ENCODE results near the gene ICAM5. TPM values are rescaled to one million over a fixed set of nuclear protein-coding genes. Genes with fewer than 3 reads are reported as not detected.

ICAM5 gene
- total RNA-seq, 2 donors from 2014 or later: 0.18 to 0.37 TPM

- H3K27me3 ChIP-seq (ENCODE audit: control insufficient read depth, insufficient read depth, low read length, poor library complexity, severe bottlenecking): peaks cover 42% of the 10 kb centered on the region
- H3K27ac ChIP-seq (ENCODE audit: low read depth, low read length): no peak overlapping the region
- no peak overlapping the region for H3K9ac ChIP-seq (ENCODE audit: extremely low read depth, low read length, poor library complexity, severe bottlenecking)
- H3K4me3 Mint-ChIP-seq: no peak overlapping the region
- WGBS, 2 experiments (ENCODE audit: insufficient coverage in 1 of 2, insufficient read length in 1 of 2): 91 to 93% methylated on average over 24 to 34 of the region's 34 CpGs
- TF ChIP-seq CTCF (conservative IDR thresholded peaks at IDR 0.05): no peak
- H3K4me3 ChIP-seq (ENCODE audit: low read length): no peak overlapping the region
- H3K36me3 ChIP-seq (ENCODE audit: control insufficient read depth, insufficient read depth, low read length): no peaks in the 10 kb centered on the region
- no peaks in the 10 kb centered on the region for H3K4me1 Mint-ChIP-seq
- no peak overlapping the region for H3K27ac Mint-ChIP-seq
- no peaks in the 10 kb centered on the region for H3K4me1 ChIP-seq (ENCODE audit: control insufficient read depth, insufficient read depth, low read length)
- H3K27me3 Mint-ChIP-seq (ENCODE audit: insufficient read depth): peaks cover 46% of the 10 kb centered on the region
- H3K9me3 Mint-ChIP-seq: peaks cover 2% of the 10 kb centered on the region
- no peak for DNase-seq
- H3K36me3 Mint-ChIP-seq (ENCODE audit: low read depth): no peaks in the 10 kb centered on the region
- H3K9me3 ChIP-seq (ENCODE audit: control insufficient read depth, low read length): no peaks in the 10 kb centered on the region
These were observed 5.4 kb upstream of the ICAM5 start for GRCh38 chr19:10284065-10284959.

- H3K27ac ChIP-seq (ENCODE audit: low read depth, low read length): no peak overlapping the region
- no peak overlapping the region for H3K9ac ChIP-seq (ENCODE audit: extremely low read depth, low read length, poor library complexity, severe bottlenecking)
- no peaks in the 10 kb centered on the region for H3K9me3 ChIP-seq (ENCODE audit: control insufficient read depth, low read length)
- Mint-ChIP-seq H3K27me3 (ENCODE audit: insufficient read depth) (peaks cover 50% of the 10 kb centered on the region), H3K9me3 (peaks cover 2% of the 10 kb centered on the region), H3K36me3 (ENCODE audit: low read depth) (no peaks in the 10 kb centered on the region), H3K4me3 (no peak overlapping the region), H3K27ac (no peak overlapping the region), H3K4me1 (no peaks in the 10 kb centered on the region)
- no peak overlapping the region for H3K4me3 ChIP-seq (ENCODE audit: low read length)
- H3K27me3 ChIP-seq (ENCODE audit: control insufficient read depth, insufficient read depth, low read length, poor library complexity, severe bottlenecking): peaks cover 48% of the 10 kb centered on the region
- 94 to 97% methylated on average over 13 of the region's 13 CpGs for WGBS, 2 experiments (ENCODE audit: insufficient coverage in 1 of 2, insufficient read length in 1 of 2)
- TF ChIP-seq CTCF (conservative IDR thresholded peaks at IDR 0.05): no peak
- no peak for DNase-seq
- no peaks in the 10 kb centered on the region for H3K4me1 ChIP-seq (ENCODE audit: control insufficient read depth, insufficient read depth, low read length)
- no peaks in the 10 kb centered on the region for H3K36me3 ChIP-seq (ENCODE audit: control insufficient read depth, insufficient read depth, low read length)
These were observed 4.8 kb upstream of the ICAM5 start for GRCh38 chr19:10284960-10285278.

- Mint-ChIP-seq H3K4me3 (no peak overlapping the region), H3K9me3 (peaks cover 3% of the 10 kb centered on the region), H3K4me1 (peaks cover 3% of the 10 kb centered on the region), H3K27me3 (ENCODE audit: insufficient read depth) (peaks cover 55% of the 10 kb centered on the region), H3K27ac (no peak overlapping the region), H3K36me3 (ENCODE audit: low read depth) (no peaks in the 10 kb centered on the region)
- no peaks in the 10 kb centered on the region for H3K36me3 ChIP-seq (ENCODE audit: control insufficient read depth, insufficient read depth, low read length)
- 91 to 100% methylated on average over 3 to 4 of the region's 4 CpGs for WGBS, 2 experiments (ENCODE audit: insufficient coverage in 1 of 2, insufficient read length in 1 of 2)
- no peak overlapping the region for H3K4me3 ChIP-seq (ENCODE audit: low read length)
- TF ChIP-seq CTCF (conservative IDR thresholded peaks at IDR 0.05): no peak
- DNase-seq: no peak
- peaks cover 52% of the 10 kb centered on the region for H3K27me3 ChIP-seq (ENCODE audit: control insufficient read depth, insufficient read depth, low read length, poor library complexity, severe bottlenecking)
- H3K9me3 ChIP-seq (ENCODE audit: control insufficient read depth, low read length): no peaks in the 10 kb centered on the region
- H3K27ac ChIP-seq (ENCODE audit: low read depth, low read length): no peak overlapping the region
- no peak overlapping the region for H3K9ac ChIP-seq (ENCODE audit: extremely low read depth, low read length, poor library complexity, severe bottlenecking)
- H3K4me1 ChIP-seq (ENCODE audit: control insufficient read depth, insufficient read depth, low read length): no peaks in the 10 kb centered on the region
These were observed 4.4 kb upstream of the ICAM5 start for GRCh38 chr19:10285393-10285792.
